ENCODE measurements around the gene RBM12.

DNA sequence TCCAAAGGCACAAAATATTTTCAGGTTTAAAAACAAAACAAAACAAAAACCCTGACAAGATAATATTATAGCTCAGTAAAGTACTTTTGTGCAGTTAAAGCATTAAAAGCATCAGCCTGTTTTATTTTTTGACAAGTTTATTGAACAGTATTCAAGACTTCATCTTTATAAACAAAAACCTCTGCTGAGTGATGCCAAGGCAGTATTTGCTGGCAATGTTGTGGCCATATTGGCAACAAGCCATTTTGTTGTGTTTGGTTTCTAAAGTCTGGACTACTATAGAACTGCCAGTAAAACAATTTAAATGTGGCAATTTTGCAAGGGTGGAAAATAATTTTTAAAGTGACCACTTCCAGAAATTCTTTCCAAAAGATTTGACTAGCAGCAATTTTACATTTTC lies 15.9 kb downstream of the RBM12 start:
- TF ChIP-seq POLR2A (IDR thresholded peaks at IDR 0.05; ENCODE audit: low read depth, low read length) (no peak), POLR2AphosphoS5 (IDR thresholded peaks at IDR 0.05; ENCODE audit: insufficient read depth, low read depth, low read length) (no peak), JUN (IDR thresholded peaks at IDR 0.05; ENCODE audit: borderline replicate concordance, insufficient read depth, insufficient read length, low read depth) (no peak), GATA2 (IDR thresholded peaks at IDR 0.05; ENCODE audit: insufficient read depth, insufficient read length, low read depth, low read length) (no peak), EZH2 (IDR thresholded peaks at IDR 0.05; ENCODE audit: borderline replicate concordance, low read depth, low read length, severe bottlenecking) (no peak)
- TF ChIP-seq, protein P1, sequence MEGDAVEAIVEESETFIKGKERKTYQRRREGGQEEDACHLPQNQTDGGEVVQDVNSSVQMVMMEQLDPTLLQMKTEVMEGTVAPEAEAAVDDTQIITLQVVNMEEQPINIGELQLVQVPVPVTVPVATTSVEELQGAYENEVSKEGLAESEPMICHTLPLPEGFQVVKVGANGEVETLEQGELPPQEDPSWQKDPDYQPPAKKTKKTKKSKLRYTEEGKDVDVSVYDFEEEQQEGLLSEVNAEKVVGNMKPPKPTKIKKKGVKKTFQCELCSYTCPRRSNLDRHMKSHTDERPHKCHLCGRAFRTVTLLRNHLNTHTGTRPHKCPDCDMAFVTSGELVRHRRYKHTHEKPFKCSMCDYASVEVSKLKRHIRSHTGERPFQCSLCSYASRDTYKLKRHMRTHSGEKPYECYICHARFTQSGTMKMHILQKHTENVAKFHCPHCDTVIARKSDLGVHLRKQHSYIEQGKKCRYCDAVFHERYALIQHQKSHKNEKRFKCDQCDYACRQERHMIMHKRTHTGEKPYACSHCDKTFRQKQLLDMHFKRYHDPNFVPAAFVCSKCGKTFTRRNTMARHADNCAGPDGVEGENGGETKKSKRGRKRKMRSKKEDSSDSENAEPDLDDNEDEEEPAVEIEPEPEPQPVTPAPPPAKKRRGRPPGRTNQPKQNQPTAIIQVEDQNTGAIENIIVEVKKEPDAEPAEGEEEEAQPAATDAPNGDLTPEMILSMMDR (IDR thresholded peaks at IDR 0.05; ENCODE audit: extremely low read depth in 1 of 2, insufficient read depth in 1 of 2, low read depth in 1 of 2, low read length in 2 of 2), result no peak
- TF ChIP-seq, protein P2, sequence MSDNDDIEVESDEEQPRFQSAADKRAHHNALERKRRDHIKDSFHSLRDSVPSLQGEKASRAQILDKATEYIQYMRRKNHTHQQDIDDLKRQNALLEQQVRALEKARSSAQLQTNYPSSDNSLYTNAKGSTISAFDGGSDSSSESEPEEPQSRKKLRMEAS (IDR thresholded peaks at IDR 0.05; ENCODE audit: insufficient read depth, insufficient read length), result no peak

Measured in endothelial cell of umbilical vein (primary cell).